B cell (primary cell): ENCODE measurements around the gene CHKB.

Source experiments
- CTCF ChIP-seq: fragments of 200-600 bp; IDR thresholded peaks from one replicate; pipeline ENCODE4 v1.8.0; 2022; ENCODE audit warnings: antibody characterized with exemption, mild to moderate bottlenecking
- EZH2 ChIP-seq: IDR thresholded peaks from 2 replicates; pipeline ENCODE4 v1.6.1; 2012; ENCODE audit warnings: borderline replicate concordance, low read depth, mild to moderate bottlenecking, moderate library complexity, low read length; ENCODE audit not compliant: insufficient read depth, poor library complexity, severe bottlenecking

- TF ChIP-seq CTCF (no peak), EZH2 (no peak)
Observed at GRCh38 chr22:50605002-50605612, 22.5 kb upstream of the CHKB start.
